ENCODE data around the gene ELMO2. TPM values are rescaled to one million over a fixed set of nuclear protein-coding genes. Genes with fewer than 3 reads are reported as not detected.

ELMO2 gene
- total and polyA plus RNA-seq, 2 of the 4 experiments (the other 2 are of a cell fraction): 29.2 to 52.7 TPM

DNA sequence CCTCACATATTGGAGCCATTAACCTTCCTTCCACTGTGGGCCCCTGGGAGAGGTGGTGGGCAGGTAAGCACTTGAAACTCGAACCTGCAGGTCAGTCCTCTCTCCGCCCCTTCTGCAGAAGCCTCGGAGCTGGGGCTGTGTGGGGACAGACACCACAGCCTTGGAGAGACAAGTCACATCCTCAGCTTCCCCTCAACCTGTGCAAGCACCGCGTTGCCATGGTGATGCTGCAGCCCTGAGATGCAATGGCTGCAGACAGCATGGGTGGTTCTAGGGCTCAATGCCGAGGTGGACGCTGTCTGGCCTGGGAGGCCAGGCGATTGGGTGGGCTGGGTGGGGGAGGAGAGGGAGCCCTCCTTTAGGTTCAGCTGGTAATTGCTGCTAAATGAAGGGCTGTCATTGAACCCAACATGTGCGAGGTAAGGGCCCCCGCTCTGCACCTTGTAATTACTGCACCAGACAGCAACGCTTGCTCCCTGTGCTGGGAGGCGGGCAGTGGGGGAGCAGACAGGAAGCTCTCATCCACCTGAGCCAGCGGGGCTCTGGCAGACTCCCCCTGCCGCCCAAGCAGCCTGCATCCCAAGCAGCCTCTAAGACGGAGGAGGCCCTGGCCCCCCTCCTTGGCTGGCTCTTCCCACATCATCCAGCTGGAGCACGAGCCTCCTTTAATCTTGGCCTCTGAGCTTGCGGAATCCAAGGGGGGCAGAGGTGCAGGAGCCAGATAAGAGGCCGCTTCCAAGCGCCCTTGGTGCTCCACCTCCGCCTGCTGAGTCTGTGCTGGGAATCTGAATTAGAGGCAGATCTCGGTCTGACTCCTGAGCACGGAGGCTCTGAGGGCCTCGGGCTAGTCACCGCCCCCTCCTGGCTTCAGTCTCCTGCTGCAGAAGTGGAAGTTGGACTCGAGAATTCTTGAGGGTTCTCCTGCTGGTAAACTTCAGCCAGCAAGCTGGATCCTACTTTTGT is 58.3 kb downstream of the ELMO2 start:
- Histone ChIP-seq H4K5ac (ENCODE audit: low read depth, low read length) (no peak overlapping the region), H4K20me1 (ENCODE audit: insufficient read depth, low read length) (no peaks in the 10 kb centered on the region), H2BK5ac (ENCODE audit: low read depth, low read length, poor library complexity, severe bottlenecking) (no peak overlapping the region), H3K4me3 (ENCODE audit: insufficient read depth, low read depth, low read length) (no peak overlapping the region), H4K8ac (ENCODE audit: low read depth in 2 of 2, low read length in 2 of 2) (no peak overlapping the region), H2AK5ac (ENCODE audit: low read depth, low read length) (no peak overlapping the region), H3K56ac (ENCODE audit: extremely low read depth, insufficient read depth, low read length) (no peak overlapping the region), H3K23ac (ENCODE audit: low read depth, low read length) (no peak overlapping the region), H3K9ac (ENCODE audit: low read depth, low read length) (no peak overlapping the region), H3K27ac (ENCODE audit: insufficient read depth, low read length) (no peak overlapping the region), H4K91ac (ENCODE audit: insufficient read depth, low read depth, low read length) (no peak overlapping the region), H2BK20ac (ENCODE audit: low read depth, low read length) (no peak overlapping the region), H2BK15ac (ENCODE audit: low read depth, low read length) (no peak overlapping the region), H3K9me3 (ENCODE audit: control insufficient read depth, insufficient read depth, low read length) (no peaks in the 10 kb centered on the region), H3K36me3 (ENCODE audit: control insufficient read depth, insufficient read depth, low read length) (peaks cover 8% of the 10 kb centered on the region; the same call in 1 of the 2 replicates), H2BK120ac (ENCODE audit: low read depth, low read length) (no peak overlapping the region), H3K18ac (ENCODE audit: low read depth, low read length) (no peak overlapping the region), H2AK9ac (replicated peaks; ENCODE audit: low read depth, low read length, poor library complexity) (no peak overlapping the region), H3K9me1 (ENCODE audit: insufficient read depth, low read length) (peaks cover 10% of the 10 kb centered on the region; the same call in 1 of the 2 replicates), H3K79me1 (ENCODE audit: low read depth in 1 of 2, low read length in 2 of 2) (no peaks in the 10 kb centered on the region; a peak in 1 of 4 replicates), H3K4me1 (ENCODE audit: control insufficient read depth, insufficient read depth, low read length) (peaks cover 12% of the 10 kb centered on the region), H2AFZ (replicated peaks; ENCODE audit: low read length, poor library complexity) (peak overlapping the region; percentile 16), H3K27me3 (ENCODE audit: control insufficient read depth, insufficient read depth, low read length) (peaks cover 7% of the 10 kb centered on the region; the same call in 1 of the 2 replicates), H3K4me2 (ENCODE audit: low read depth, low read length) (no peak overlapping the region), H3K4ac (ENCODE audit: low read depth, low read length) (no peak overlapping the region), H3K14ac (replicated peaks; ENCODE audit: low read depth, low read length) (no peak overlapping the region)
- peak; percentile 22 for DNase-seq
- intact Hi-C loops (cut with micrococcal nuclease) (loop anchor here (2.0 kb wide), 1 partner anchor 333 kb away; no protein-coding TSS in a partner anchor), dilution Hi-C loops (cut with HindIII; ENCODE audit: low sequenced_read_pairs, unreplicated experiment) (no loop called here), in situ Hi-C loops (cut with MboI; ENCODE audit: low sequenced_read_pairs) (no loop called here)
- 72% methylated on average over 9 of the region's 25 CpGs; no CpG with 5 or more reads in 1 of the 2 experiments for WGBS, 2 experiments (ENCODE audit: extremely low coverage in 2 of 2, insufficient read length in 1 of 2)
- POLR2A ChIA-PET (ENCODE audit: unreplicated experiment): interaction anchor here (1.0 kb wide), 1 partner anchor 16 kb away, joined by 3 read pairs; no protein-coding TSS in a partner anchor
- ATAC-seq (ENCODE audit: low read depth): no peak
- BruUV-seq (replicated peaks): no TSS peak
- CTCF ChIA-PET: interaction anchor here (0.5 to 1.8 kb wide), 7 partner anchors 16 to 220 kb away, joined by 3 to 7 read pairs (median 3); no protein-coding TSS in a partner anchor
- TF ChIP-seq MAFK (IDR thresholded peaks at IDR 0.05; ENCODE audit: low read depth, low read length) (no peak), CTCF (conservative IDR thresholded peaks at IDR 0.05; ENCODE audit: low read depth, low read length) (no peak), MAZ (IDR thresholded peaks at IDR 0.05; ENCODE audit: borderline replicate concordance, low read depth, low read length) (no peak), FOS (IDR thresholded peaks at IDR 0.05; ENCODE audit: low read depth, low read length) (no peak), RAD21 (IDR thresholded peaks at IDR 0.05; ENCODE audit: low read length) (no peak), SMC3 (IDR thresholded peaks at IDR 0.05; ENCODE audit: low read depth, low read length) (no peak), RCOR1 (IDR thresholded peaks at IDR 0.05; ENCODE audit: insufficient replicate concordance, low read length) (no peak), BHLHE40 (IDR thresholded peaks at IDR 0.05; ENCODE audit: low read depth, low read length) (no peak), CHD1 (IDR thresholded peaks at IDR 0.05; ENCODE audit: low read depth, low read length) (no peak), CEBPB (IDR thresholded peaks at IDR 0.05; ENCODE audit: low read depth, low read length) (no peak), MXI1 (IDR thresholded peaks at IDR 0.05; ENCODE audit: borderline replicate concordance, low read depth, low read length) (no peak)
- TF ChIP-seq, protein P1, sequence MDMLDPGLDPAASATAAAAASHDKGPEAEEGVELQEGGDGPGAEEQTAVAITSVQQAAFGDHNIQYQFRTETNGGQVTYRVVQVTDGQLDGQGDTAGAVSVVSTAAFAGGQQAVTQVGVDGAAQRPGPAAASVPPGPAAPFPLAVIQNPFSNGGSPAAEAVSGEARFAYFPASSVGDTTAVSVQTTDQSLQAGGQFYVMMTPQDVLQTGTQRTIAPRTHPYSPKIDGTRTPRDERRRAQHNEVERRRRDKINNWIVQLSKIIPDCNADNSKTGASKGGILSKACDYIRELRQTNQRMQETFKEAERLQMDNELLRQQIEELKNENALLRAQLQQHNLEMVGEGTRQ (IDR thresholded peaks at IDR 0.05; ENCODE audit: low read depth, low read length): no peak
- TF ChIP-seq, protein P2, sequence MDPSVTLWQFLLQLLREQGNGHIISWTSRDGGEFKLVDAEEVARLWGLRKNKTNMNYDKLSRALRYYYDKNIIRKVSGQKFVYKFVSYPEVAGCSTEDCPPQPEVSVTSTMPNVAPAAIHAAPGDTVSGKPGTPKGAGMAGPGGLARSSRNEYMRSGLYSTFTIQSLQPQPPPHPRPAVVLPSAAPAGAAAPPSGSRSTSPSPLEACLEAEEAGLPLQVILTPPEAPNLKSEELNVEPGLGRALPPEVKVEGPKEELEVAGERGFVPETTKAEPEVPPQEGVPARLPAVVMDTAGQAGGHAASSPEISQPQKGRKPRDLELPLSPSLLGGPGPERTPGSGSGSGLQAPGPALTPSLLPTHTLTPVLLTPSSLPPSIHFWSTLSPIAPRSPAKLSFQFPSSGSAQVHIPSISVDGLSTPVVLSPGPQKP (IDR thresholded peaks at IDR 0.05; ENCODE audit: borderline replicate concordance, low read depth, low read length): no peak
